WTC11 (cell line): ENCODE data around the gene RNF11. TPM values are rescaled to one million over a fixed set of nuclear protein-coding genes. Genes with fewer than 3 reads are reported as not detected.

Experiments used
- ATAC-seq: fragments of 200-7000 bp; cut with Tn5 transposase; 2 replicates; pipeline ENCODE4 v1.10.0; 2021; ENCODE audit warnings: mild to moderate bottlenecking, moderate library complexity
- CTCF ChIA-PET: fragments of 300-600 bp; sonication (Branson Sonifier 250); formaldehyde crosslinking; loops from one replicate; lab custom pipeline; 2021; ENCODE audit warnings: antibody characterized with exemption; lab: Charles Lee
- POLR2A ChIA-PET: fragments of 350-600 bp; sonication (Branson Sonifier 250); formaldehyde crosslinking; loops from one replicate; lab custom pipeline; 2021; ENCODE audit warnings: antibody characterized with exemption; lab: Charles Lee
- DNase-seq: peaks from one replicate; pipeline ENCODE4 v3.0.0; 2021; ENCODE audit warnings: low spot score
- H3K27ac Mint-ChIP-seq: 2 replicates; pipeline ENCODE4 v1.8.0; 2021; ENCODE audit warnings: mixed read lengths
- H3K27me3 Mint-ChIP-seq: 2 replicates; pipeline ENCODE4 v1.8.0; 2021; ENCODE audit warnings: low read depth, mild to moderate bottlenecking, moderate library complexity, mixed read lengths
- H3K36me3 Mint-ChIP-seq: 2 replicates; pipeline ENCODE4 v1.8.0; 2021; ENCODE audit warnings: mixed read lengths
- H3K4me1 Mint-ChIP-seq: 2 replicates; pipeline ENCODE4 v1.8.0; 2022; ENCODE audit warnings: mixed read lengths
- H3K4me3 Mint-ChIP-seq: 2 replicates; pipeline ENCODE4 v1.8.0; 2021; ENCODE audit warnings: mild to moderate bottlenecking, moderate library complexity, mixed read lengths
- H3K9me3 Mint-ChIP-seq: 2 replicates; pipeline ENCODE4 v1.8.0; 2021; ENCODE audit warnings: mixed read lengths
- CREM ChIP-seq: sonication (generic); formaldehyde crosslinking; IDR thresholded peaks from 2 replicates; pipeline ENCODE4 v1.8.1; 2022; ENCODE audit warnings: mild to moderate bottlenecking, missing genetic modification reagents, moderate library complexity
- GRHL2 ChIP-seq: fragments of 250-450 bp; sonication (Bioruptor Pico); IDR thresholded peaks from 2 replicates; pipeline ENCODE4 v1.8.0; 2022; ENCODE audit warnings: mild to moderate bottlenecking, moderate library complexity; ENCODE audit not compliant: insufficient replicate concordance, severe bottlenecking
- RORB ChIP-seq: fragments of 250-450 bp; sonication (Bioruptor Pico); IDR thresholded peaks from 2 replicates; pipeline ENCODE4 v1.9.0; 2021; ENCODE audit warnings: mild to moderate bottlenecking
- SMAD4 ChIP-seq: sonication (generic); formaldehyde crosslinking; IDR thresholded peaks from 2 replicates; pipeline ENCODE4 v1.8.0; 2022; ENCODE audit warnings: mild to moderate bottlenecking, missing genetic modification reagents
- TCF7 ChIP-seq: sonication (generic); formaldehyde crosslinking; IDR thresholded peaks from 2 replicates; pipeline ENCODE4 v1.8.0; 2022; ENCODE audit warnings: mild to moderate bottlenecking, low read depth, missing genetic modification reagents, moderate library complexity
- TP53 ChIP-seq: sonication (generic); formaldehyde crosslinking; IDR thresholded peaks from 2 replicates; pipeline ENCODE4 v1.8.1; 2023; ENCODE audit warnings: mild to moderate bottlenecking, missing genetic modification reagents
- ZBTB21 ChIP-seq: sonication (generic); formaldehyde crosslinking; IDR thresholded peaks from 2 replicates; pipeline ENCODE4 v1.8.1; 2023; ENCODE audit warnings: mild to moderate bottlenecking, missing genetic modification reagents, borderline replicate concordance
- ZNF121 ChIP-seq: sonication (generic); formaldehyde crosslinking; IDR thresholded peaks from 2 replicates; pipeline ENCODE4 v1.8.0; 2023; ENCODE audit warnings: missing genetic modification reagents
- ZNF232 ChIP-seq: sonication (generic); formaldehyde crosslinking; IDR thresholded peaks from 2 replicates; pipeline ENCODE4 v1.8.0; 2022; ENCODE audit warnings: mild to moderate bottlenecking, missing genetic modification reagents
- ZNF317 ChIP-seq: sonication (generic); formaldehyde crosslinking; IDR thresholded peaks from 2 replicates; pipeline ENCODE4 v1.8.1; 2023; ENCODE audit warnings: low read depth, mild to moderate bottlenecking, moderate library complexity, missing genetic modification reagents, borderline replicate concordance
- total RNA-seq: library from RNA; stranded (reverse); gene quantifications from 3 replicates; pipeline ENCODE4 v1.2.3, GENCODE V29; 2021
- TF ChIP-seq, protein P1 (sequence below): fragments of 250-450 bp; sonication (Bioruptor Pico); conservative IDR thresholded peaks from 2 replicates; pipeline ENCODE4 v1.9.0; 2021; ENCODE audit warnings: mild to moderate bottlenecking
- TF ChIP-seq, protein P2 (sequence below): sonication (generic); formaldehyde crosslinking; IDR thresholded peaks from 2 replicates; pipeline ENCODE4 v1.8.0; 2023; ENCODE audit warnings: missing genetic modification reagents, mild to moderate bottlenecking, borderline replicate concordance
- TF ChIP-seq, protein P3 (sequence below): fragments of 250-450 bp; sonication (Bioruptor Pico); IDR thresholded peaks from 2 replicates; pipeline ENCODE4 v1.8.0; 2021; ENCODE audit warnings: mild to moderate bottlenecking
- TF ChIP-seq, protein P4 (sequence below): fragments of 200-600 bp; IDR thresholded peaks from 2 replicates; pipeline ENCODE4 v1.8.0; 2022; ENCODE audit warnings: antibody characterized with exemption
- TF ChIP-seq, protein P5 (sequence below): sonication (generic); formaldehyde crosslinking; IDR thresholded peaks from 2 replicates; pipeline ENCODE4 v1.8.1; 2023; ENCODE audit warnings: mild to moderate bottlenecking, missing genetic modification reagents
- TF ChIP-seq, protein P6 (sequence below): fragments of 250-450 bp; sonication (Bioruptor Pico); IDR thresholded peaks from 2 replicates; pipeline ENCODE4 v2.1.2; 2022; ENCODE audit warnings: mild to moderate bottlenecking, moderate library complexity
- TF ChIP-seq, protein P7 (sequence below): sonication (generic); formaldehyde crosslinking; IDR thresholded peaks from 2 replicates; pipeline ENCODE4 v1.8.0; 2022; ENCODE audit warnings: mild to moderate bottlenecking, missing genetic modification reagents

RNF11 gene
- total RNA-seq, 1 experiment from 2014 or later: 46.1 TPM

DNA sequence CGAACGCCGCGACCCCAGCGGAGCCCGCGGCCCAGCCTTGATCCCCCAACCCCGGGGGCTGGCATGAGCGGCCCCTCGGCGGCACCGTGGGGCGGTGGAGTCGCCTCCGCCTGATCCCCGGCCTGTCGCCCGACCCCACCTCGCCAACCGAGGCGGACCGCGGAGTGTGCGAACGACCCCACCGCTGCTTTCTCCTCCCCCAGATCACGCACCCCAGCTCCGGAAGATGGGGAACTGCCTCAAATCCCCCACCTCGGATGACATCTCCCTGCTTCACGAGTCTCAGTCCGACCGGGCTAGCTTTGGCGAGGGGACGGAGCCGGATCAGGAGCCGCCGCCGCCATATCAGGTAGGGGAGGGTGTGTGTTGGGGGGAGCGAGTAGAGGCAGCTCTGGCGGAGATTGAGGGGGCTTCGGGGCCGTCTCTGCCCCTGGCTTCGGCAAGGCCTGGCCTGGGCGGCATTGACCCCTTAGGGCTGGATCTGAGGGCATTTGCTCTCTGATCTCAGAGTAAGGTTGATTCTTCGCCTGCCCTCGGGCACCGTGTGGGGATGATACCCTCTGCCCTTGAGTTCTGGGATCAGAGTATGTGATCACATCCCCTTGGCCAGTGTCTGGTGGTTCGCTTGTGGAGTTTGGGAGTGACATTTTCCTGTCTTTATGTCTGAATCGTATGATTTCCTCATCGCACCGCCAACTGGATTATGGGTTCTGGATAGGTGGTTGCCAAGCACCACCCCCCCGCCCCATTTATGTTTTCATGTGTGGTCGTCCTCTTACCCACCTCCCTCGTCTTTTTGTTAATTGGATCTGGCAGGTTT lies 668 bp downstream of the RNF11 start (continued):
- TF ChIP-seq, protein P1, sequence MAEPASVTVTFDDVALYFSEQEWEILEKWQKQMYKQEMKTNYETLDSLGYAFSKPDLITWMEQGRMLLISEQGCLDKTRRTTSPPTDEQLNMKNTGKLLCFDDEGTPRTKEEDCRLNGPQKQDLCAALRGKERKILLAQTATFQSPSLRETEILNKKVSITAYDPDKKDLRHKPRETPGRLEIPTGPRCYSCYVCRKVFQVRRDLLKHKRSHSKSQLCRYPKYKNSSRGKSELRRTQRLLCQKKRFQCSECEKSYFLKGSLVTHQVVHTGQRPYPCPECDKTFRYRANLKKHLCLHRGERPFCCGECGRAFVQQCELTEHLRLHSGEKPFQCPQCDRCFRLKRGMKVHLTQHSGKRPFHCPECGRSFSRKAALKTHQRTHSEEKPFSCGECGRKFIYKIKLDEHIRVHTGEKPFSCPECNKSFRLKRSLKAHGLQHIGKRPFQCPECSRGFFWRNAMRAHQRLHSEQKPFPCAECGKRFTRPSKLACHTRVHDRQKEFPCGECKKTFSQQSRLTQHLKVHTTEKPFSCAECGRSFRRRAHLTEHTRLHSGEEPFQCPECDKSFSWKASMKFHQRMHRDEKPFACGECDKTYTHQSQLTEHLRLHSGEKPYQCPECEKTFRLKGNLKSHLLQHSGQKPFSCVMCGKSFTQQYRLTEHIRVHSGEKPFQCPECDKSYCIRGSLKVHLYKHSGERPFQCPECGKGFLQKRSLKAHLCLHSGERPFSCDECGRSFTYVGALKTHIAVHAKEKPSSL (CRISPR knock-in tag): no peak
- TF ChIP-seq ZNF121: no peak

DNA sequence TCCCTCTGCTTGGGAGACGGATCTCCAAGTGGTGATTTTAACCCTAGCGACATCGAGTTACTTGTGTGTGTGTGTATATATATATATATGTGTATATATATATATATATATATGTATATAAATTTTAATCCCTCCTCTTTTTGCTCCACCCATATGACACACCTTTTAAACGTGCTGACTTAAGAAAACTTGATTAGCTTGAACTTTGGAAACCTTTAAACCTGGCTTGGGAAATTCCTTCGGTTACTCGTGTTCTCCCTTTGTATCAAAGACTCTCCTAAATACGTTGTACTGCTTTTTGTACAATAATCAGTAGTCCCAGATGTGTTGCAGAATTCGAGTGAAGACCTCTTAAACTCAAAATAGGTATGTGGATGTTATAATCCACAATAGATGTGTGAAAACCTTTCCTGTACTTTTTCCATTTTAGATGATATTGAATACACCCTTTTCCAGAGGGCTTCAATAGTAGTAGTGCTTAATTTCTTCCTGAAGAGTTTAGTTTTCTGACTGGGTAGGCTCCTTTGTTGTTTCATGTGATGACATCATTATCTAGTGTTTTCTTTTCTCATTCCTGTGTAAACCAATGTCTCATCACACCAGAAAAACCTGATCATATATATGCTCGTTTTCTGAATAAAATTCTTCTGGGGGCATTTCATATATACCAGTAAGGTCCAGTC lies 1.4 kb downstream of the RNF11 start:
- no peaks in the 10 kb centered on the region for H3K9me3 Mint-ChIP-seq
- H3K27me3 Mint-ChIP-seq: peaks cover 12% of the 10 kb centered on the region
- ATAC-seq (no peak), DNase-seq (no peak)
- H3K36me3 Mint-ChIP-seq: no peaks in the 10 kb centered on the region
- H3K4me3 Mint-ChIP-seq: no peak overlapping the region
- ChIA-PET CTCF (interaction anchor here (1.5 kb wide), 1 partner anchor 59 kb away, joined by 6 read pairs; no protein-coding TSS in a partner anchor), POLR2A (interaction anchor here (0.6 kb wide), 1 partner anchor 172 kb away, joined by 3 read pairs; no protein-coding TSS in a partner anchor)
- peaks cover 34% of the 10 kb centered on the region for H3K4me1 Mint-ChIP-seq
- H3K27ac Mint-ChIP-seq: no peak overlapping the region
- TF ChIP-seq GRHL2 (CRISPR knock-in tag) (no peak), TP53 (no peak), ZBTB21 (no peak), SMAD4 (CRISPR knock-in tag) (no peak), ZNF317 (CRISPR knock-in tag) (no peak), TCF7 (CRISPR knock-in tag) (no peak), ZNF232 (CRISPR knock-in tag) (no peak), CREM (CRISPR knock-in tag) (no peak), RORB (CRISPR knock-in tag) (no peak)
- TF ChIP-seq, protein P2, sequence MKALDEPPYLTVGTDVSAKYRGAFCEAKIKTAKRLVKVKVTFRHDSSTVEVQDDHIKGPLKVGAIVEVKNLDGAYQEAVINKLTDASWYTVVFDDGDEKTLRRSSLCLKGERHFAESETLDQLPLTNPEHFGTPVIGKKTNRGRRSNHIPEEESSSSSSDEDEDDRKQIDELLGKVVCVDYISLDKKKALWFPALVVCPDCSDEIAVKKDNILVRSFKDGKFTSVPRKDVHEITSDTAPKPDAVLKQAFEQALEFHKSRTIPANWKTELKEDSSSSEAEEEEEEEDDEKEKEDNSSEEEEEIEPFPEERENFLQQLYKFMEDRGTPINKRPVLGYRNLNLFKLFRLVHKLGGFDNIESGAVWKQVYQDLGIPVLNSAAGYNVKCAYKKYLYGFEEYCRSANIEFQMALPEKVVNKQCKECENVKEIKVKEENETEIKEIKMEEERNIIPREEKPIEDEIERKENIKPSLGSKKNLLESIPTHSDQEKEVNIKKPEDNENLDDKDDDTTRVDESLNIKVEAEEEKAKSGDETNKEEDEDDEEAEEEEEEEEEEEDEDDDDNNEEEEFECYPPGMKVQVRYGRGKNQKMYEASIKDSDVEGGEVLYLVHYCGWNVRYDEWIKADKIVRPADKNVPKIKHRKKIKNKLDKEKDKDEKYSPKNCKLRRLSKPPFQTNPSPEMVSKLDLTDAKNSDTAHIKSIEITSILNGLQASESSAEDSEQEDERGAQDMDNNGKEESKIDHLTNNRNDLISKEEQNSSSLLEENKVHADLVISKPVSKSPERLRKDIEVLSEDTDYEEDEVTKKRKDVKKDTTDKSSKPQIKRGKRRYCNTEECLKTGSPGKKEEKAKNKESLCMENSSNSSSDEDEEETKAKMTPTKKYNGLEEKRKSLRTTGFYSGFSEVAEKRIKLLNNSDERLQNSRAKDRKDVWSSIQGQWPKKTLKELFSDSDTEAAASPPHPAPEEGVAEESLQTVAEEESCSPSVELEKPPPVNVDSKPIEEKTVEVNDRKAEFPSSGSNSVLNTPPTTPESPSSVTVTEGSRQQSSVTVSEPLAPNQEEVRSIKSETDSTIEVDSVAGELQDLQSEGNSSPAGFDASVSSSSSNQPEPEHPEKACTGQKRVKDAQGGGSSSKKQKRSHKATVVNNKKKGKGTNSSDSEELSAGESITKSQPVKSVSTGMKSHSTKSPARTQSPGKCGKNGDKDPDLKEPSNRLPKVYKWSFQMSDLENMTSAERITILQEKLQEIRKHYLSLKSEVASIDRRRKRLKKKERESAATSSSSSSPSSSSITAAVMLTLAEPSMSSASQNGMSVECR (CRISPR knock-in tag): no peak
- TF ChIP-seq, protein P3, sequence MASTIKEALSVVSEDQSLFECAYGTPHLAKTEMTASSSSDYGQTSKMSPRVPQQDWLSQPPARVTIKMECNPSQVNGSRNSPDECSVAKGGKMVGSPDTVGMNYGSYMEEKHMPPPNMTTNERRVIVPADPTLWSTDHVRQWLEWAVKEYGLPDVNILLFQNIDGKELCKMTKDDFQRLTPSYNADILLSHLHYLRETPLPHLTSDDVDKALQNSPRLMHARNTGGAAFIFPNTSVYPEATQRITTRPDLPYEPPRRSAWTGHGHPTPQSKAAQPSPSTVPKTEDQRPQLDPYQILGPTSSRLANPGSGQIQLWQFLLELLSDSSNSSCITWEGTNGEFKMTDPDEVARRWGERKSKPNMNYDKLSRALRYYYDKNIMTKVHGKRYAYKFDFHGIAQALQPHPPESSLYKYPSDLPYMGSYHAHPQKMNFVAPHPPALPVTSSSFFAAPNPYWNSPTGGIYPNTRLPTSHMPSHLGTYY (CRISPR knock-in tag): no peak
- TF ChIP-seq, protein P4, sequence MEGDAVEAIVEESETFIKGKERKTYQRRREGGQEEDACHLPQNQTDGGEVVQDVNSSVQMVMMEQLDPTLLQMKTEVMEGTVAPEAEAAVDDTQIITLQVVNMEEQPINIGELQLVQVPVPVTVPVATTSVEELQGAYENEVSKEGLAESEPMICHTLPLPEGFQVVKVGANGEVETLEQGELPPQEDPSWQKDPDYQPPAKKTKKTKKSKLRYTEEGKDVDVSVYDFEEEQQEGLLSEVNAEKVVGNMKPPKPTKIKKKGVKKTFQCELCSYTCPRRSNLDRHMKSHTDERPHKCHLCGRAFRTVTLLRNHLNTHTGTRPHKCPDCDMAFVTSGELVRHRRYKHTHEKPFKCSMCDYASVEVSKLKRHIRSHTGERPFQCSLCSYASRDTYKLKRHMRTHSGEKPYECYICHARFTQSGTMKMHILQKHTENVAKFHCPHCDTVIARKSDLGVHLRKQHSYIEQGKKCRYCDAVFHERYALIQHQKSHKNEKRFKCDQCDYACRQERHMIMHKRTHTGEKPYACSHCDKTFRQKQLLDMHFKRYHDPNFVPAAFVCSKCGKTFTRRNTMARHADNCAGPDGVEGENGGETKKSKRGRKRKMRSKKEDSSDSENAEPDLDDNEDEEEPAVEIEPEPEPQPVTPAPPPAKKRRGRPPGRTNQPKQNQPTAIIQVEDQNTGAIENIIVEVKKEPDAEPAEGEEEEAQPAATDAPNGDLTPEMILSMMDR: no peak
- TF ChIP-seq, protein P5, sequence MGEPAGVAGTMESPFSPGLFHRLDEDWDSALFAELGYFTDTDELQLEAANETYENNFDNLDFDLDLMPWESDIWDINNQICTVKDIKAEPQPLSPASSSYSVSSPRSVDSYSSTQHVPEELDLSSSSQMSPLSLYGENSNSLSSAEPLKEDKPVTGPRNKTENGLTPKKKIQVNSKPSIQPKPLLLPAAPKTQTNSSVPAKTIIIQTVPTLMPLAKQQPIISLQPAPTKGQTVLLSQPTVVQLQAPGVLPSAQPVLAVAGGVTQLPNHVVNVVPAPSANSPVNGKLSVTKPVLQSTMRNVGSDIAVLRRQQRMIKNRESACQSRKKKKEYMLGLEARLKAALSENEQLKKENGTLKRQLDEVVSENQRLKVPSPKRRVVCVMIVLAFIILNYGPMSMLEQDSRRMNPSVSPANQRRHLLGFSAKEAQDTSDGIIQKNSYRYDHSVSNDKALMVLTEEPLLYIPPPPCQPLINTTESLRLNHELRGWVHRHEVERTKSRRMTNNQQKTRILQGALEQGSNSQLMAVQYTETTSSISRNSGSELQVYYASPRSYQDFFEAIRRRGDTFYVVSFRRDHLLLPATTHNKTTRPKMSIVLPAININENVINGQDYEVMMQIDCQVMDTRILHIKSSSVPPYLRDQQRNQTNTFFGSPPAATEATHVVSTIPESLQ: no peak
- TF ChIP-seq, protein P6, sequence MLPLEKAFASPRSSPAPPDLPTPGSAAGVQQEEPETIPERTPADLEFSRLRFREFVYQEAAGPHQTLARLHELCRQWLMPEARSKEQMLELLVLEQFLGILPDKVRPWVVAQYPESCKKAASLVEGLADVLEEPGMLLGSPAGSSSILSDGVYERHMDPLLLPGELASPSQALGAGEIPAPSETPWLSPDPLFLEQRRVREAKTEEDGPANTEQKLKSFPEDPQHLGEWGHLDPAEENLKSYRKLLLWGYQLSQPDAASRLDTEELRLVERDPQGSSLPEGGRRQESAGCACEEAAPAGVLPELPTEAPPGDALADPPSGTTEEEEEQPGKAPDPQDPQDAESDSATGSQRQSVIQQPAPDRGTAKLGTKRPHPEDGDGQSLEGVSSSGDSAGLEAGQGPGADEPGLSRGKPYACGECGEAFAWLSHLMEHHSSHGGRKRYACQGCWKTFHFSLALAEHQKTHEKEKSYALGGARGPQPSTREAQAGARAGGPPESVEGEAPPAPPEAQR (CRISPR knock-in tag): no peak
- TF ChIP-seq, protein P7, sequence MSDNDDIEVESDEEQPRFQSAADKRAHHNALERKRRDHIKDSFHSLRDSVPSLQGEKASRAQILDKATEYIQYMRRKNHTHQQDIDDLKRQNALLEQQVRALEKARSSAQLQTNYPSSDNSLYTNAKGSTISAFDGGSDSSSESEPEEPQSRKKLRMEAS: no peak
